HCT116 (cell line): ENCODE data around the gene COBL. TPM values are rescaled to one million over a fixed set of nuclear protein-coding genes. Genes with fewer than 3 reads are reported as not detected.

Experiments
- ATAC-seq: fragments of 200-7000 bp; cut with Tn5 transposase; 2 replicates; pipeline ENCODE4 v1.9.1; 2020; ENCODE audit warnings: mild to moderate bottlenecking, moderate library complexity
- BruUV-seq: library from RNA; stranded (reverse); fragments of 400-500 nt; replicated peaks from 2 replicates; lab custom pipeline; 2021; lab: Mats Ljungman, UMichigan
- CTCF ChIA-PET: fragments of 300-600 bp; sonication (Branson Sonifier 250); formaldehyde crosslinking; loops from one replicate; lab custom pipeline; 2021; ENCODE audit warnings: antibody characterized with exemption; lab: Charles Lee
- POLR2A ChIA-PET: fragments of 300-600, 350-600 bp; sonication (Branson Sonifier 250); formaldehyde crosslinking; loops from one replicate; lab custom pipeline; 2021; ENCODE audit warnings: antibody characterized with exemption; lab: Charles Lee
- RAD21 ChIA-PET, 2 experiments: fragments of 300-600 bp; sonication (Branson Sonifier 250); formaldehyde crosslinking; loops; one replicate each; lab custom pipeline; 2023; ENCODE audit warnings: low total read pairs in 2 of 2; ENCODE audit not compliant: uncharacterized antibody in 2 of 2, unreplicated experiment in 2 of 2, low non-redundant PET in 1 of 2; lab: Charles Lee
- DNase-seq: peaks from one replicate; pipeline ENCODE4 v3.0.0-alpha.2; 2010; ENCODE audit warnings: low read depth, low spot score
- H2AFZ ChIP-seq: fragments of 200-600 bp; shearing (Covaris generic), sonication (generic); 2 replicates; pipeline ENCODE4 v1.6.1; 2017; ENCODE audit warnings: low read depth, mixed run types, mixed read lengths, antibody characterized with exemption, low read length; ENCODE audit not compliant: poor library complexity, severe bottlenecking
- H3K27ac ChIP-seq: 2 replicates; pipeline ENCODE4 v1.5.1; 2012; ENCODE audit warnings: low read depth, low read length
- H3K27me3 ChIP-seq: fragments of 200-600 bp; sonication (generic); 2 replicates; pipeline ENCODE4 v1.6.1; 2016; ENCODE audit warnings: mixed run types, low read length, mixed read lengths; ENCODE audit not compliant: insufficient read depth
- H3K36me3 ChIP-seq, 2 experiments: fragments of 200-500 bp in 1 of 2; fragments of 200-600 bp in 1 of 2; sonication (Bioruptor generic) in 1 of 2; sonication (generic) in 1 of 2; 2 replicates each; pipeline versions ENCODE4 v1.5.1 to v1.6.1; 2014 to 2016; ENCODE audit warnings: low read length in 2 of 2, inconsistent platforms in 1 of 2, mixed read lengths in 1 of 2, mixed run types in 1 of 2; ENCODE audit not compliant: insufficient read depth in 2 of 2, control insufficient read depth in 1 of 2
- H3K4me1 ChIP-seq, 2 experiments: fragments of 200-600 bp in 1 of 2; sonication (generic) in 1 of 2; 2 replicates each; pipeline versions ENCODE4 v1.5.1 to v1.6.1; 2012 to 2017; ENCODE audit warnings: low read length in 2 of 2, inconsistent platforms in 1 of 2, mild to moderate bottlenecking in 1 of 2, mixed read lengths in 1 of 2, mixed run types in 1 of 2, moderate library complexity in 1 of 2; ENCODE audit not compliant: insufficient read depth in 2 of 2, control insufficient read depth in 1 of 2
- H3K4me2 ChIP-seq: fragments of 200-600 bp; sonication (generic); 2 replicates; pipeline ENCODE4 v1.6.1; 2017; ENCODE audit warnings: mixed run types, low read length, mixed read lengths
- H3K4me3 ChIP-seq, 2 experiments: fragments of 200-600 bp in 1 of 2; sonication (generic) in 1 of 2; replicated peaks in 1 of 2; 2 replicates each; pipeline ENCODE4 v1.5.1; 2011 to 2016; ENCODE audit warnings: low read length in 2 of 2, control low read depth in 1 of 2, low read depth in 1 of 2, mild to moderate bottlenecking in 1 of 2, mixed read lengths in 1 of 2, mixed run types in 1 of 2
- H3K79me2 ChIP-seq: fragments of 200-600 bp; sonication (generic); 2 replicates; pipeline ENCODE4 v1.6.1; 2017; ENCODE audit warnings: mild to moderate bottlenecking, mixed run types, low read length, moderate library complexity, mixed read lengths; ENCODE audit not compliant: insufficient read depth
- H3K9ac ChIP-seq: fragments of 200-600 bp; sonication (generic); 2 replicates; pipeline ENCODE4 v1.6.1; 2016; ENCODE audit warnings: low read length, mixed read lengths
- H3K9me2 ChIP-seq: fragments of 200-600 bp; sonication (generic), shearing (Covaris generic); 2 replicates; pipeline ENCODE4 v1.6.1; 2017; ENCODE audit warnings: mixed run types, mild to moderate bottlenecking, moderate library complexity; ENCODE audit not compliant: insufficient read depth
- H3K9me3 ChIP-seq, 2 experiments: fragments of 200-500 bp in 1 of 2; fragments of 200-600 bp in 1 of 2; sonication (Bioruptor generic) in 1 of 2; sonication (generic) in 1 of 2; 2 replicates each; pipeline ENCODE4 v1.6.1; 2014 to 2017; ENCODE audit warnings: low read length in 2 of 2, mixed read lengths in 2 of 2, inconsistent platforms in 1 of 2, low read depth in 1 of 2, mild to moderate bottlenecking in 1 of 2, mixed run types in 1 of 2, moderate library complexity in 1 of 2; ENCODE audit not compliant: control insufficient read depth in 1 of 2, insufficient read depth in 1 of 2
- H4K20me1 ChIP-seq: fragments of 200-600 bp; sonication (generic), shearing (Covaris generic); 2 replicates; pipeline ENCODE4 v1.6.1; 2017; ENCODE audit warnings: mixed run types, mild to moderate bottlenecking, moderate library complexity; ENCODE audit not compliant: insufficient read depth
- CBX3 ChIP-seq: IDR thresholded peaks from 2 replicates; pipeline ENCODE4 v1.6.1; 2012; ENCODE audit warnings: low read depth
- EGR1 ChIP-seq: IDR thresholded peaks from 2 replicates; pipeline ENCODE4 v1.6.1; 2012; ENCODE audit warnings: low read depth
- ELF1 ChIP-seq: IDR thresholded peaks from 2 replicates; pipeline ENCODE4 v1.6.1; 2012; ENCODE audit warnings: low read depth, borderline replicate concordance
- EZH2phosphoT487 ChIP-seq: fragments of 200-600 bp; IDR thresholded peaks from 2 replicates; pipeline ENCODE4 v1.6.1; 2018; ENCODE audit warnings: antibody characterized with exemption, borderline replicate concordance
- JUND ChIP-seq: IDR thresholded peaks from 2 replicates; pipeline ENCODE4 v1.6.1; 2012
- POLR2AphosphoS5 ChIP-seq: IDR thresholded peaks from 2 replicates; pipeline ENCODE4 v1.6.1; 2011; ENCODE audit warnings: mild to moderate bottlenecking, low read depth, low read length, moderate library complexity
- RAD21 ChIP-seq: IDR thresholded peaks from 2 replicates; pipeline ENCODE4 v1.6.1; 2012; ENCODE audit warnings: low read depth, mild to moderate bottlenecking
- SIN3A ChIP-seq: IDR thresholded peaks from 2 replicates; pipeline ENCODE4 v1.6.1; 2012; ENCODE audit warnings: low read depth
- SRF ChIP-seq: IDR thresholded peaks from 2 replicates; pipeline ENCODE4 v1.6.1; 2012; ENCODE audit warnings: low read depth
- TCF7L2 ChIP-seq: IDR thresholded peaks from 2 replicates; pipeline ENCODE4 v1.7.0; 2011; ENCODE audit warnings: borderline replicate concordance, inconsistent platforms; ENCODE audit not compliant: insufficient read depth, insufficient read length; ENCODE audit errors: extremely low read depth
- intact Hi-C: fragments of 100-400 bp; cut with micrococcal nuclease; formaldehyde crosslinking; loops from 2 replicates; pipeline ENCODE4 v1.10.0; 2022
- total RNA-seq: library from RNA; stranded (reverse); gene quantifications from one replicate; pipeline ENCODE4 v1.2.1, GENCODE V29; 2021; ENCODE audit not compliant: unreplicated experiment
- TF ChIP-seq, protein P1 (sequence below): IDR thresholded peaks from 2 replicates; pipeline ENCODE4 v1.6.1; 2012

The COBL gene
- total RNA-seq, 1 experiment from 2014 or later, result 19.3 TPM

- Histone ChIP-seq H3K9me3 (no peaks in the 10 kb centered on the region), H3K79me2 (no peaks in the 10 kb centered on the region), H3K9me2 (no peaks in the 10 kb centered on the region), H3K9ac (no peak overlapping the region), H2AFZ (no peak overlapping the region), H3K4me3 (no peak overlapping the region), H4K20me1 (no peaks in the 10 kb centered on the region), H3K4me2 (no peak overlapping the region), H3K27ac (no peak overlapping the region), H3K4me1 (peaks cover 5 to 13% of the 10 kb centered on the region in 2 experiments; a peak in 3 of 4 replicates), H3K27me3 (no peaks in the 10 kb centered on the region)
- no peak for DNase-seq
- POLR2A ChIA-PET, result no interaction called here
- intact Hi-C loops, result no loop called here
- RAD21 ChIA-PET, result no interaction called here
- no TSS peak for BruUV-seq
- CTCF ChIA-PET, result no interaction called here
- ATAC-seq, result no peak
- no peak for TF ChIP-seq EGR1
- TF ChIP-seq SRF, result no peak
- TF ChIP-seq CBX3, result no peak
- TF ChIP-seq, all 23 proteins: peak for 0
- no peaks in the 10 kb centered on the region for H3K36me3 ChIP-seq
These were observed 79.0 kb downstream of the COBL start for GRCh38 chr7:51237446-51238133.

- DNase-seq, result no peak
- Histone ChIP-seq H3K36me3 (no peaks in the 10 kb centered on the region), H3K9ac (no peak overlapping the region), H3K9me2 (no peaks in the 10 kb centered on the region), H2AFZ (no peak overlapping the region), H3K4me3 (no peak overlapping the region), H3K79me2 (no peaks in the 10 kb centered on the region), H4K20me1 (no peaks in the 10 kb centered on the region), H3K4me2 (no peak overlapping the region), H3K27me3 (no peaks in the 10 kb centered on the region), H3K9me3 (no peaks in the 10 kb centered on the region), H3K27ac (no peak overlapping the region), H3K4me1 (peaks cover 5 to 13% of the 10 kb centered on the region in 2 experiments; a peak in 3 of 4 replicates)
- ChIA-PET CTCF (no interaction called here), POLR2A (no interaction called here), RAD21 (no interaction called here)
- ATAC-seq, result no peak
- TF ChIP-seq SIN3A (no peak), ELF1 (no peak), JUND (no peak), EZH2phosphoT487 (no peak), TCF7L2 (no peak), POLR2AphosphoS5 (no peak), RAD21 (no peak), CBX3 (no peak)
- TF ChIP-seq, protein P1, sequence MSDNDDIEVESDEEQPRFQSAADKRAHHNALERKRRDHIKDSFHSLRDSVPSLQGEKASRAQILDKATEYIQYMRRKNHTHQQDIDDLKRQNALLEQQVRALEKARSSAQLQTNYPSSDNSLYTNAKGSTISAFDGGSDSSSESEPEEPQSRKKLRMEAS, result no peak
- intact Hi-C loops, result no loop called here
- BruUV-seq, result no TSS peak
These were observed 80.0 kb downstream of the COBL start for GRCh38 chr7:51236470-51237132.
